ENCODE data around the gene NUDCD3.

The NUDCD3 gene

DNA sequence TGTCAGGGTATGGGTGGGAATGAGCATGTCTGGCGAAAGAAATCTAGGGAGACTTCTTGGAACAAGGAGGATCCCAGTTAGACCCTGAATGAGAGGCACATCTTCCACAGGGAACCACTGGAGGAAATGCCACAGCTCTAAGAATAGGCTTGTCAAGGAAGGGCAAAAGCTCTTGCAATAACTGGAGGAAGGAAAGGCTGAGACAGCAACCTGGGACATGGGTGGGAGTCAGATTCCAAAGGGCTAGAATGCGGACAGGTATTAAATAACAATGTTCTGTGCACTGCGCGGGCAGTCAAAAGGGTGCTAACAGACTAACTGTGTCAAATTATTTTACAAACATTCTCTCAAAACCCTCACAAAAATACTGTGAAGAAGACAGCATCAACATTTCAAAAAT is 4.5 kb downstream of the NUDCD3 start:
- no peak for DNase-seq (ENCODE audit: low read depth)
- no peak overlapping the region for H3K4me3 ChIP-seq (ENCODE audit: low read depth, low read length)

DNA sequence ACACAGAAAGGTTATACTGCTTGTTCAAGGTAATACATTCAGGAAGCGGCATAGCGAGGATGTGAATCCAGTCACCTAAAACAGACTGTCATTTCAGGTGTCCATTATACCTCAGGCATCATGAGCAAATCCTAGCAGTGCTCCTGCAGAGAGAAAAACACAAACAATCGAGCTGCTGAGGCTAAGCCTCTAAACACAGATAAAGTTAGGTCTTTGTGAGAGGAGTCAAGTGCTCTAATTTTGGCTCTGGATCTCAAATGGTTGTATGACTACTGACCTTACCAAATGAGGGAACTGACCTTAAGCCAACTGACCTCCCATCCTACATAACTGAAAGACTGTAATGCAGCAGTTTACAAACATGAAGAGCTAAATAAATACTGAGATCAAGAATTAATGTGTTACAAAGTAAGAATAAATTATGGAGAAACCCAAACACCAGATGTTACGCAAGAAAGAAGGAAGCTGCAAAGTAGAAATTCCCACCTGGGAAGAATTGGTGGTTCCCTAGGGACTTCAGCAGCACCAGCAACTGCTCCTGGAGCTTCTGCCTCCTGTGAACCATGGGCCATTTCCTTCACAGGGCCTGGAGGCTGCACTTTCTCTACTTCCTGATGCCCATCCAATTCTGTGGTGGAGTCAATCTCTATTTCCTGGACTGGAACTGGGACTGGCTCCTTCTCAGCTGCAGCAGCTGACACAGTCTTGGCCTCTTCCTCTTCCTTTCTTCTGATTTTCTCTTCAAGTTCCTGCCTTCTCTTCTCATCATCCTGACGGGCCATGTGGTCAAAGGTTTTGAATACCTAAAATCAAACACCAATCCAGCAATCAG is 5.8 kb downstream of the NUDCD3 start:
- no peak for DNase-seq (ENCODE audit: low read depth)
- H3K4me3 ChIP-seq (ENCODE audit: low read depth, low read length): no peak overlapping the region

DNA sequence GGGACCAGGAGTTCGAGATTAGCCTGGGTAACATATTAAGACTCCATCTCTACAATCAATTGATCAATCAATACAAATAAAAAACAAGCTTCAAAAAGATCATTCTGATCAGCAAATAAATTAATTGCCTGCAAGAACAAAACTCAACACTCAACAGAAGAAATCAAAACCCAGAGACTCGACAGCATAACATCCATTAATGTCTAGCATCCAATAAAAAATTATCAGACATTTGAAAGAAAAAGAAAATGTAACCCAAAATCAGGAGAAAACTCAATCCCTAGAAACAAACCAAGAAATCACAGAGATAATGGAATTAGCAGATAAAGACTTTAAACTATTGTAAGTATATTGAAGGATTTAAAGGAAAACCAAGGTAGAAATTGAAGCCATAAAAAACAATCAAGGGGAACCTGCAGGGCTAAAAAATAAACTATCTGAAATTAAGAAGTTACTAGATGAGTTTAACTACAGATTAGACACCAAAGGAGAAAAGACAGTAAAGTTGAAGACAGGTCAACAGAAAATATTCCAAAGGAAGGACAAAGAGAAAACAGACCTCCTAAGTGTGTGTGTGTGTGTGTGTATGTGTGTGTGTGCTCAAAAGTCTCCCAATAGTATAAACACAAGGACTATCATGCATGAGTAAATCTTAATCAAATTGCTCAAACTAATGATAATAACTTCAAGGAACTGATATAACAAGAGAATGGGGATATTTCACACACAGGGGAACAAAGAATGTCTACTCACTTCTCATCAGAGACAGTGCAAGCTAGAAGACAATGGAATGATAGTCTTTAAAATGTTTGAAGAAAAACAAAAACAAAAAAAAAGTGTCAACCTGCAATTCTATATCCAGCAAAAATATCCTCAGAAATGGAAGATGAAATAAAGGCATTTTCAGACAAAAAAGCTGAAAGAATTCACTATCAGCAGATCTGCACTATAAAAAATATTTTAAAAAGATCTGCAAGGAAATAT is 7.7 kb downstream of the NUDCD3 start:
- H3K4me3 ChIP-seq (ENCODE audit: low read depth, low read length): no peak overlapping the region
- no peak for DNase-seq (ENCODE audit: low read depth)

DNA sequence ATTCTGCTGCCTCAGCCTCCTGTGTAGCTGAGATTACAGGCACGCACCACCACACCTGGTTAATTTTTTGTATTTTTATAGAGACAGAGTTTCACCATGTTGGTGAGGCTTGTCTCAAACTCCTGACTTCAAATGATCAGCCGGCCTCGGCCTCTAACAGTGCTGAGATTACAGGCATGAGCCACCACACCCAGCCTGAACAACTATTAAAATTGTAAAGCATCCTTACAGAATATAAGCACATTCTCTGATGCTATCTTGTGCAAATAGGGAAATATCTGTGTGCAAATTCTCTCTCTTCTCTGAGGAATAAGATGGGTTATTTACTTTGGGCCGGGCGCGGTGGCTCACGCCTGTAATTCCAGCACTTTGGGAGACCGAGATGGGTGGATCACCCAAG is 12.5 kb downstream of the NUDCD3 start:
- H3K4me3 ChIP-seq (ENCODE audit: low read depth, low read length): no peak overlapping the region
- DNase-seq (ENCODE audit: low read depth): no peak

DNA sequence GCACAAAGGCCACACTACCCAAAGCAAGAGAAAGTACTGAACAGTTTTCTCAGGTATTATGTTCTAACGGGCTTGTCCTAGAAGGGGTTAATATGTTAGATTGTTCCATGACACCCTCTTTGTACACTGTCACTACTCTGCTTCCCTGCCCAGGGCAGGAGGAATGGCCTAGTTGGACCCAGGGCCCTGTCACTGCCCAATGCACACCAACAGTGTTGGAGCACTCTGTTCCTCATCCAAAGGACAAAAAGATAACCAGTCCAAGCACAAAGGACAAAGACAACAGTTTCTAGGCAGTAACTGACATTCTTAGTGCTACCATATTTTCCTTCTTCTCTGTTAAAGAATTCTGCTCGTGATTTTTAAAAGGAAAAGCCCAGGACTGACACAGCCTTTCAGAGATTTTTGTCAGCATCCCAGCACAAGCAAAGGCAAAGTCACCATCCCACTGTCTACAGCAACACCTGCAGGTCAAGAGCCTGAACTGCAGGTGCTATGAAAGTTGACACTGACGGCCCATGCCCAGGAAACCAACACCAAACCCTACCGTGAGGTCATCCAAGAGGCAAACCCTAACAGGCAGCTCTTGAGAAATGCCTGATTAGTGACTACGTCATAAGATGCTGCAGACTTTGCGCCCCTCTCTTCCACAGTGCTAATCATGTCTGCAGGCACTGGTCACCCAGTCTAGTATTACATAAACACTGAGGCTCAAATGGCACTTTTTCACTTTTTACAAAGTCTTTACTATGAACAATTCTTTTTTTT is 13.2 kb downstream of the NUDCD3 start:
- no peak overlapping the region for H3K4me3 ChIP-seq (ENCODE audit: low read depth, low read length)
- no peak for DNase-seq (ENCODE audit: low read depth)

DNA sequence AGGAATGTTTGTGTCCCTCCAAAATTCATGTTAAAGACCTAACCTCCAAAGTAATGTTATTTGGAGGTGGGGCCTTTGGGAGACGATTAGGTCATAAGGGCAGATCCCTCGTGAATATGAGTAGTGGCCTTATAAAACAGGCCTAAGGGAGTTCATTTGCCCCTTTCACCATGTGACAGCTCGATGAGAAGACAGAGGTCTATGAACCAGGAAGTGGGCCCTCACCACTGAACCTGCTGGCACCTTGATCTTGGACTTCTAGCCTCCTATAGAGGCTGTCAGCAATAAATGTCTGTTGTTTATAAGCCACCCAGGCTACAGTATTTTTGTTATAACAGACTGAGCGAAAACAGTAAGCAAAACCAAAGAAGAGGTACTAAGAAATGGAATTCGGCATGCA is 14.1 kb downstream of the NUDCD3 start:
- DNase-seq (ENCODE audit: low read depth): no peak
- no peak overlapping the region for H3K4me3 ChIP-seq (ENCODE audit: low read depth, low read length)

DNA sequence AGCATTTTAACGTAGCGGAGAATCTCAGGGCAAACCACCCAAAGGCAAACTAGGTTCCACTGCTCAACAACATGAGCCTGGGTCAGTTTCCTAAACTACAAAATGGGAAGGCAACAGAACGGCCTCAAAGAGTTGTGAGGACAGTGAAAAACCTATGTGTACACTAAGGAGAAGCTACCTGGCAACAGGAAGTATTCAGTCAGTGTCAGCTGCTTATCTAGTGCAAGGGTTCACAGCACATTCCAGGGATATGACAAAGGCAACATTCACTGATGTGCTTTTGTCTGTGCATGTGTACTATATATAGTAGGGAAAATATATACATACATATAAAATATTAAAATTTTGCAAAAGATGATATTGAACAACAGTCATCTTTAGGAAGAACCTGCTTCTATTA is 17.2 kb downstream of the NUDCD3 start:
- no peak for DNase-seq (ENCODE audit: low read depth)
- H3K4me3 ChIP-seq (ENCODE audit: low read depth, low read length): no peak overlapping the region

DNA sequence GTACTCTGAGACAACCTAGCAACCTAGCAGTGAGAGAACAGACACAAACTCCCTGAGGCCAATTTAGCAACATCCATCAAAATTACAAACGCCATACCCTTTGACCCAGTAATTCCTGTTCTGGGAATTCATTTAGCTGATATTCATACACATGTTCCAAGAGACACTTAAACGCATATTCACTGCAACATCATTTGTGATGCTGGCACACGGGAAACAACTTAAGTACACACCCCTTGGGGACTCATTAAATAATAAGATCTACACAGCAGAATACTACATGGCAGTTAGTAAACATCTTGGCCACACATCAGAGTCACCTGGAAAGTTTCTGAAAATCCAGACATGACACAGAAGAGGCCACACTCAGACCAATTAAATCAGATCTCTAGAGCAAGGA is 17.6 kb downstream of the NUDCD3 start:
- H3K4me3 ChIP-seq (ENCODE audit: low read depth, low read length): no peak overlapping the region
- no peak for DNase-seq (ENCODE audit: low read depth)

DNA sequence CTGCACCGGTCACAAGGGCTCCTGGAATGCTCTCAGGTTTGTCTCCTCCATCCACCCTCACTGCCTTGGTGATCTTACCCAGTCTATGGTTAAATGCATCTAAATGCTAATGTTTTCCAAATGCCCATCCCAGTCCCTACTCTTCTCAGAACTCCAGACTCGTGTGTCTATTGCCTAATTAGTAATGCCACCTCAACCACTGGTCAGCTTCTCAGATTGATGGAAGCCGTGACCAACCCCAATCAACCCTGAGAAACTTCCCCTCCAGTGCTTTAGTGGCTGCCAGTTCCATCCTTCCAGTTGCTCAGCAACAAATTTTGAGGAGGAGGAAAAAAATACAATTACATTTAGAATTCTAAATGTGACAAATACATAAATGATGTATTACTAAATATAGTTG is 18.6 kb downstream of the NUDCD3 start:
- no peak overlapping the region for H3K4me3 ChIP-seq (ENCODE audit: low read depth, low read length)
- DNase-seq (ENCODE audit: low read depth): no peak

DNA sequence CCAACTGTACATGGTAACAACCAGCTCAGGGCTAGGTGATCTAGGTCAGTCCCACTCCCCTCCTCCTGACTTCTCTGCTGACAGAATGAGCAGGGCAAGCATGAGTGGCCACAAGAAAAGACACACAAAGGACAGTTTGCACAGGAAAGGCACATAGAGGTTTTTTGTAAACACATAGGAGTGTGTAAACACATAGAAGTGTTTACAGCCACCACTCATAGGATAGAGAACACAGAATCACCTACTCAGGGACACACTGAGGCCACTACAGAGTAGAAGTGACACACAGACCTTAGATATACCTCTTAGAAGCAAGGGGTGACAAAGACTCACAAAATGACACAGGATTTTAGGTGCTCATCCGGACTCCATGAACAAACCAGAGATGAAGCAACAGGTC is 19.0 kb downstream of the NUDCD3 start:
- DNase-seq (ENCODE audit: low read depth): no peak
- no peak overlapping the region for H3K4me3 ChIP-seq (ENCODE audit: low read depth, low read length)

DNA sequence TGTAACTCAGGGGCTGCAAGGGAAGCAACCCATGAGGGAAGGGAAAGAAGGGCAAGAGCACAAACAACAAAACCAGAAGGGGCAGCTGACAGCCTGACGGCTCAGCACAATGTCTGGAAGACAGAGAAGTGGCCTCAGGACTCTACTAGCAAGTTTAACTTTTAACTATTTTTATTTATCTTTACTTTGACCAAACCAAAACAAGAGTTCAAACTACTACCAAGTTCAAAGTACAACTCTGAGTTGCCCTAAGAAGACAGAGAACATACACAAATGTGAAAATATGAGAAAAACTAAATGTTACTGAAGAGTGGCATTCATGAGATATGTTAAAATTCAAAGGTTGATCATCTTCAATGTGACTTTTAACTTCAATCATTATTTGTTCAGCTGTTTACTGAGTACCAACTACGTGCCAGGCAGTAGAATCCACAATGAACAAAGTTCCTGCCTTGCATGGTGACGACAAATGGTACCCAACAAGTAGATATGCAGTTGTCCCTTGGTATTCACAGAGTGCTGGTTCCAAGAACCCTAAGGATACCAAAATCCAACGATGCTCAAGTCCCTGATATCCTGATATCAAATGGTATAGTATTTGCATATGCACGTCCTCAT is 19.7 kb downstream of the NUDCD3 start:
- H3K4me3 ChIP-seq (ENCODE audit: low read depth, low read length): no peak overlapping the region
- no peak for DNase-seq (ENCODE audit: low read depth)

DNA sequence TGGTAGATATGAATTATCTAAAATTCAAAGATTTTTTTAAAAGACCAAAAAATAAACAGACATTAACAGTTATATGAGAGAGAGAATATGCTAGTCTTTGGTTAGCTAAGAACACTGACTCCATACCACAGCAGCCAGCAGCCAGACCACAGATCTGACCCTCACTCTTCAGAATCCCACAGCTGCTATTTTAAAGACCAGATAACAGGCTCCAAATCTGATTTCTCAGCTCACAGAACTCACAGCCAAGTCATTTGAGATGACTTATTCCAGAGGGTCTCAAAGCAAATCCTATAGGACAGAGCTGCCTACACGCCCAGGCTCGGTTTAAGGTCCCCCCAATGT is 20.4 kb downstream of the NUDCD3 start:
- DNase-seq (ENCODE audit: low read depth): no peak
- H3K4me3 ChIP-seq (ENCODE audit: low read depth, low read length): no peak overlapping the region

DNA sequence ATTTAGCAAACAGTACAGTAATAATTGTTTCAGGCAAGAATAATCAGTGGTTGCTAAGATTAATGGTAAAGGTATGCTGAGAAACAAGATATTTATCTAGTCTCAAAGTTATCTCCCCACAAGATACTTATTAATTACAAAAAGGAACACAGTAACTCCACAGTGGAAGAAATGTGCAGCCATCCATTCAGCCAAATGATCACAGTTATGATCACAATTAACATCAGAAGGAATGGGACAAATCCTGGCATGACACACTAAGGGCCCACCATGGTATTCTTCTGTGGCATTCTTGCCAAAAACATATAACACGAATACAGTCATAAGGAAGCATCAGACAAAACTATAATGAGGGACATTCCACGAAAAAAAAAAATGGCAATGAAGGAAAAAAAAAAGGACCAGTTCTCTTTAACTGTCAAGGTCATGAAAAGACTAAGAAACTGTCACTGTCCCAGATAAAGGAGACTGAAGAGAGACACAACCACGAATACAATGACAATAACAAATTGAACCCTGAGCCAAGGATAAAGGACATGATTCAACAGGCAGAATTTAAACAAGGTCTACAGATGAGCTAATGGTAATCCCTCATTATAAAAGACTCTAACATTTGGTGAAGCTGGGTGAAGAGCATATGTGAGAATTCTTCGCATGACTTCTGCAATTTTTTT is 20.9 kb downstream of the NUDCD3 start:
- H3K4me3 ChIP-seq (ENCODE audit: low read depth, low read length): no peak overlapping the region
- no peak for DNase-seq (ENCODE audit: low read depth)

DNA sequence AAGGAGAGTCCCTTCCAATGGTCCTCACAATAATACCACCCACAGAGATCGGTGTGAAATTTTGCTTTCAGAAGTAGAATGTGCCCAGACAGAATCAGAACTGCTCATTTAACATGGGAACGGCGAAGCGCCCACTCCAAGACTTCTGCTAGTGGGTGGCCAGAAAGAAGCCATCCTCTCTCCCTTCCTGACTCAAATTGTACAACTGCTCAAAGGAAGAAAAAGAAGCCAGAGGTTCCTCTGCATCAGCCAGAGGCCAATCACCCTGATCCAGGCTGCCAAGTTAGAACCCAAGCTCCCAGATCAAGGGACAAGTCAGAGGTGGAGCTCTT is 23.3 kb downstream of the NUDCD3 start:
- H3K4me3 ChIP-seq (ENCODE audit: low read depth, low read length): no peak overlapping the region
- DNase-seq (ENCODE audit: low read depth): no peak

DNA sequence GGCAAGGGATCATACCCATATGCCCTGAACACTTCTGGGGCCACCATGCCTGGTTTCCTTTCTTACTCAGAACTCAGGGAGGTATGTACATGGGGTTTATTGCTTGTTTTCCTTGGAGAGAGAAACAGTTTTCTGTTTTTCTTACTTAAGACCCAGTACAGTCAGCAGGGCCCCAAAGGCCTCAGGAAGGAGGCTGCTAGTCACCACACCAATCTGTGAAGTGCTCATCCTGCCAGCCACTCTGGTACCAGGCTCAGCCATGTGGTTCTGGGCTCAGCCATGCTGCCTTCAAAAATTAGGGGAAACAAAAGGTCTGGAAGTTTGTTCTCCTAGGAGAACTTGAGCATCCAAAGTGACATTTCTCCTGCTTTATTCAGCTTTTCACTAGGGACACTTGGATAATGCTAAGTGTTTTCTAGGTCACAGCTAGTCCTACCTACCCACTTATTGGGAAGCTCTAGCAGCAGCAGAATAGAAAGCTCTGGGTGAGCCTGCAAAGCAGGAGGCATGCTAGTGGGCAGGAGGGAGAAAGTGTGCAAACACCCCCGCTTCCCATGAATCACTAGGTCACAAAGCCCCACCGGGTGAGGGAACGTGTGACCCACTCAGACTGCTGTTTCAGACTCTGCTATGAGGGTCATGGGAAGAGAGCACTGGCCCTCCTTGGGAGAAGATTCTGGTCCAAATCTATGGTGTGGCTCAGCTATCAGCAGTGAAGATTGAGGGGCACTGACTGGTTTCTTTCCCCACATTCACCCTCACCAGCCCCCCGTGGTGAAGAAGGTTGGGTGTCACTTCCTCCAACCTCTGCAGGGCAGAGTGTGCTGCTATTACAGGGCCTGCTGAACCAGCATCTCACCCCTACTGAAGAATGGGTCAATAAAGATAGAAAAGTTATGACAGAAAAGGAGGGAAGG is 23.9 kb downstream of the NUDCD3 start:
- peak; percentile 70 for DNase-seq (ENCODE audit: low read depth)

DNA sequence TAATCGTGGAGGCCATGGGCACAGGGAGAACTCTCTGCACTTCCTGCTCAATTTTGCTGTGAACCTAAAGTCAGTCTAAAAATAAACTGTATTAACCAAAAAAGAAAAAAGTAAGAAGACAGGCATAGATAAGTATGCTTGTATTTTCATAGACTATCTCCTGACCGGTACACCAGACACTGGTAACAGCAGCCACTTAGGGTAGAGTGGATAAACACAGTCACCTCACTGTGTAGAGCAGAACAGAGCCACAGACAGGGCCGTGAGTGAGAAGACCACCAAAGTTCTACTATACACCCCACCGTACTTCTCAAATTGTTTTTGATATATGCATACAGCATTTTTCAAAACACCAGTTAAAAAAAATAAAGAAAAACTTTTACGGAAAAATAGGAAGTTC is 25.0 kb downstream of the NUDCD3 start:
- no peak for DNase-seq (ENCODE audit: low read depth)
- H3K4me3 ChIP-seq (ENCODE audit: low read depth, low read length): no peak overlapping the region

More for the DNA sequence above, 23.9 kb downstream of the NUDCD3 start:
- no peak overlapping the region for H3K4me3 ChIP-seq (ENCODE audit: low read depth, low read length)

DNA sequence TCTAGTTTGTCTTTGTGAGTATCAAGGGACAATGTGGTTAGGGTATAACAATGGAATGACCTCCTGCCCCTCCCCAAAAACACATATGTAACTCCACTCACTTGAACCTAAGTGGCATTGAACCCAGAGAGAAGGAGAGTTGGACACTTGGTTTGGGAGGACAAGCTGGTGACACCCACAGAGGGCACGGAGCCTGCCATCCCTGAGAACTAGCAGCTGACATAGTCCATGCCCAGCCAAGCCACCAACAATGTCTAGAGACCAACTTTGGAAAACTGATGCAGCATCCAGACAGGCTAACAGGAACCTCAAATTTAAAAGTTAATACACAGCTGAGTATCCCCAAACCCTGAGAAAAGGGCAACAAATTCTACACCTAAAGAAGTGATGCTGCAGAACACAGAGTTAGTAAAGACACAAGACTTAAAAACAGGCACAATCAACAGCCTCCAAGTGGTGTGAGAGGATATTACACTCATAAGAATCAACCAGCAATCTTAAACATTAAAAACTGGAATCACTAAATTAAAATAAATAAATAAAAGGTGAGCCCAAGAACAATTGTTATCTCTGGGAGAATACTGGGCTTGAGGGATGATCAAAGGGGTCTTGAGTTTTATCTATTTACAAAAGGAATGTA is 27.2 kb downstream of the NUDCD3 start:
- no peak overlapping the region for H3K4me3 ChIP-seq (ENCODE audit: low read depth, low read length)
- no peak for DNase-seq (ENCODE audit: low read depth)

DNA sequence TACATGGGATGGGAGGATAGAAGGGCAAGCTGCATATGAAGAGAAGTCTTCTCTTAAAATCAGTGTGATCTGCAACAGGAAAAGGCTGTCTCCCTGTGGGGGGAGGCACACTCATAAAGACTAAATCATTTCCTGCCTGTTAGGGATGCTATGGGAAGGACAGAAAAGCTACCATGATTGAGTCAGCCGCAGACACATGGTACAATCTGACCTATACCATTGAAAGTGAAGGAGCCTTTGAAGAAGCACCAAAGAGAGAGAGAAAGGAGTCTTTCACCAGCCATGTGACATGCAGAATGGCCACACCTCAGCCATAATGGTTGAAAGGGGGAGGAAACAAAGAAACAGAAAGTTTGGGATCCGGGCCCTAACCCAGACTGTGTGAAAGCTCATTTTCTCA is 29.1 kb downstream of the NUDCD3 start:
- no peak for DNase-seq (ENCODE audit: low read depth)
- no peak overlapping the region for H3K4me3 ChIP-seq (ENCODE audit: low read depth, low read length)
